Bone marrow (tissue), 2 donors: Measurements from ENCODE around the gene KLF2.
"Not testable (repeated sequence)": the region's sequence is repeated elsewhere in the genome, so short reads cannot be mapped to it uniquely, and the experiment has no call there.

Experiments used
- DNase-seq, 2 donors: peaks; one replicate each; lab custom pipeline; 2025; lab: John Stamatoyannopoulos, UW

Gene KLF2

GRCh38 chr19:16324384-16325160 is at the start of gene KLF2:
TSS of gene KLF2 (plus strand) at chr19:16324826. CDS start at chr19:16324924, 98 bp downstream.
- peak; percentile 52 to 96 for DNase-seq

GRCh38 chr19:16280306-16280705 is 44.3 kb upstream of the KLF2 start:
- no peak for DNase-seq

GRCh38 chr19:16281743-16282142 is 42.9 kb upstream of the KLF2 start:
- DNase-seq, result no peak

GRCh38 chr19:16283210-16284061 is 41.2 kb upstream of the KLF2 start:
- DNase-seq, result peak; percentile 28 to 78

- DNase-seq, result no peak
Observed at GRCh38 chr19:16284505-16284904, 40.1 kb upstream of the KLF2 start.

- DNase-seq, result not testable (repeated sequence)
Observed at GRCh38 chr19:16285079-16285478, 39.5 kb upstream of the KLF2 start.

- peak in 1 of 2 donors; percentile 7 for DNase-seq
Observed at GRCh38 chr19:16285769-16286498, 38.7 kb upstream of the KLF2 start.

GRCh38 chr19:16288544-16288943 is 36.1 kb upstream of the KLF2 start:
- DNase-seq, result no peak

GRCh38 chr19:16289594-16289993 is 35.0 kb upstream of the KLF2 start:
- DNase-seq, result no peak

GRCh38 chr19:16290692-16291091 is 33.9 kb upstream of the KLF2 start:
- no peak for DNase-seq

- DNase-seq, result peak in 1 of 2 donors; percentile 38
Observed at GRCh38 chr19:16293118-16294091, 31.2 kb upstream of the KLF2 start.

- DNase-seq, result no peak
Observed at GRCh38 chr19:16295057-16295456, 29.6 kb upstream of the KLF2 start.

- DNase-seq, result no peak
Observed at GRCh38 chr19:16296713-16297112, 27.9 kb upstream of the KLF2 start.

GRCh38 chr19:16297575-16298178 is 26.9 kb upstream of the KLF2 start:
- DNase-seq, result no peak

GRCh38 chr19:16298334-16298733 is 26.3 kb upstream of the KLF2 start:
- no peak for DNase-seq

GRCh38 chr19:16301999-16302694 is 22.5 kb upstream of the KLF2 start:
- no peak for DNase-seq

- DNase-seq, result no peak
Observed at GRCh38 chr19:16303755-16304154, 20.9 kb upstream of the KLF2 start.

- not testable (repeated sequence) for DNase-seq
Observed at GRCh38 chr19:16304511-16304910, 20.1 kb upstream of the KLF2 start.

- DNase-seq, result not testable (repeated sequence)
Observed at GRCh38 chr19:16305060-16305459, 19.6 kb upstream of the KLF2 start.
